NCI-H2171 treated with DMSO at 0.1 percent for 48 hours (cell line): ENCODE results near the gene LDLRAD1.
"Not testable (repeated sequence)": the region's sequence is repeated elsewhere in the genome, so short reads cannot be mapped to it uniquely, and the experiment has no call there.

Experiments
- DNase-seq: peaks from one replicate; lab custom pipeline; 2025; lab: John Stamatoyannopoulos, UW

Gene LDLRAD1

GRCh38 chr1:53992085-53992874, 25.7 kb downstream of the LDLRAD1 start:
- no peak for DNase-seq

GRCh38 chr1:53987880-53988279, 30.1 kb downstream of the LDLRAD1 start:
- peak; percentile 20 for DNase-seq

GRCh38 chr1:53986458-53986857, 31.5 kb downstream of the LDLRAD1 start:
- DNase-seq = no peak

- DNase-seq = no peak
These were observed 33.3 kb downstream of the LDLRAD1 start for GRCh38 chr1:53984726-53985125.

GRCh38 chr1:53982763-53983104, 35.3 kb downstream of the LDLRAD1 start:
- no peak for DNase-seq

GRCh38 chr1:53982034-53982762, 35.8 kb downstream of the LDLRAD1 start:
- peak; percentile 38 for DNase-seq

GRCh38 chr1:53981220-53981619, 36.8 kb downstream of the LDLRAD1 start:
- DNase-seq = no peak

GRCh38 chr1:53979712-53980450, 38.1 kb downstream of the LDLRAD1 start:
- peak; percentile 98 for DNase-seq

- no peak for DNase-seq
These were observed 42.1 kb downstream of the LDLRAD1 start for GRCh38 chr1:53975861-53976260.

- no peak for DNase-seq
These were observed 46.3 kb downstream of the LDLRAD1 start for GRCh38 chr1:53971718-53972117.

GRCh38 chr1:53969323-53969722, 48.7 kb downstream of the LDLRAD1 start:
- DNase-seq = not testable (repeated sequence)

- no peak for DNase-seq
These were observed 49.9 kb downstream of the LDLRAD1 start for GRCh38 chr1:53968125-53968513.

GRCh38 chr1:53967409-53968124, 50.4 kb downstream of the LDLRAD1 start:
- DNase-seq = no peak

GRCh38 chr1:53966794-53967193, 51.2 kb downstream of the LDLRAD1 start:
- DNase-seq = no peak

GRCh38 chr1:53964109-53964508, 53.9 kb downstream of the LDLRAD1 start:
- no peak for DNase-seq

- no peak for DNase-seq
These were observed 54.5 kb downstream of the LDLRAD1 start for GRCh38 chr1:53963460-53963859.

- no peak for DNase-seq
These were observed 55.6 kb downstream of the LDLRAD1 start for GRCh38 chr1:53962395-53962794.

- DNase-seq = peak; percentile 54
These were observed 58.2 kb downstream of the LDLRAD1 start for GRCh38 chr1:53959664-53960250.
